GM23338 (cell line): ENCODE measurements around the gene MET. TPM values are rescaled to one million over a fixed set of nuclear protein-coding genes. Genes with fewer than 3 reads are reported as not detected.

Experiments used
- ATAC-seq: fragments of 200-7000 bp; cut with Tn5 transposase; 3 replicates; pipeline ENCODE4 v1.9.1; 2020
- DNase-seq: peaks from one replicate; pipeline ENCODE4 v3.0.0-alpha.2; 2015; ENCODE audit warnings: low spot score
- H2AFZ ChIP-seq: fragments of 200-600 bp; sonication (generic); 2 replicates; pipeline ENCODE4 v1.8.0; 2016; ENCODE audit warnings: antibody characterized with exemption, mild to moderate bottlenecking, moderate library complexity
- H3F3A ChIP-seq: fragments of 200-600 bp; sonication (generic); replicated peaks from 2 replicates; pipeline ENCODE4 v1.8.0; 2017; ENCODE audit warnings: antibody characterized with exemption, mixed run types, low read depth
- H3K27ac ChIP-seq: fragments of 200-600 bp; sonication (generic); 2 replicates; pipeline ENCODE4 v1.6.1; 2016; ENCODE audit warnings: low read depth
- H3K27me3 ChIP-seq: fragments of 200-600 bp; sonication (generic); 2 replicates; pipeline ENCODE4 v1.8.0; 2016; ENCODE audit warnings: mild to moderate bottlenecking, mixed run types, moderate library complexity; ENCODE audit not compliant: insufficient read depth
- H3K36me3 ChIP-seq: fragments of 200-600 bp; sonication (generic); 2 replicates; pipeline ENCODE4 v1.8.0; 2016; ENCODE audit warnings: mild to moderate bottlenecking; ENCODE audit not compliant: insufficient read depth
- H3K4me1 ChIP-seq: fragments of 200-600 bp; sonication (generic); 2 replicates; pipeline ENCODE4 v1.8.0; 2016; ENCODE audit warnings: mild to moderate bottlenecking, moderate library complexity; ENCODE audit not compliant: insufficient read depth
- H3K4me2 ChIP-seq: fragments of 200-600 bp; sonication (generic); 2 replicates; pipeline ENCODE4 v1.7.1; 2017; ENCODE audit warnings: mixed run types
- H3K4me3 ChIP-seq: fragments of 200-600 bp; sonication (generic); 2 replicates; pipeline ENCODE4 v1.6.1; 2016; ENCODE audit warnings: mixed run types
- H3K79me2 ChIP-seq: fragments of 200-600 bp; sonication (generic); replicated peaks from 2 replicates; pipeline ENCODE4 v1.8.0; 2017; ENCODE audit warnings: mild to moderate bottlenecking; ENCODE audit not compliant: insufficient read depth
- H3K9me2 ChIP-seq: fragments of 200-600 bp; sonication (generic); 2 replicates; pipeline ENCODE4 v1.8.0; 2017; ENCODE audit not compliant: insufficient read depth
- H4K20me1 ChIP-seq: fragments of 200-600 bp; sonication (generic); replicated peaks from 2 replicates; pipeline ENCODE4 v1.8.0; 2017; ENCODE audit warnings: mild to moderate bottlenecking; ENCODE audit not compliant: insufficient read depth
- H3K27ac Mint-ChIP-seq: 2 replicates; pipeline ENCODE4 v1.8.0; 2020; ENCODE audit warnings: inconsistent platforms, mild to moderate bottlenecking, moderate library complexity, mixed read lengths
- H3K27me3 Mint-ChIP-seq: 3 replicates; pipeline ENCODE4 v1.8.0; 2022; ENCODE audit warnings: low read depth, mild to moderate bottlenecking, moderate library complexity, mixed read lengths, inconsistent platforms; ENCODE audit not compliant: insufficient read depth, poor library complexity
- H3K36me3 Mint-ChIP-seq: 3 replicates; pipeline ENCODE4 v1.8.0; 2021; ENCODE audit warnings: low read depth, mild to moderate bottlenecking, inconsistent platforms, moderate library complexity, mixed read lengths
- H3K4me1 Mint-ChIP-seq: 3 replicates; pipeline ENCODE4 v1.8.0; 2020; ENCODE audit warnings: mild to moderate bottlenecking, inconsistent platforms, mixed read lengths
- H3K4me3 Mint-ChIP-seq: 3 replicates; pipeline ENCODE4 v1.8.0; 2021; ENCODE audit warnings: moderate library complexity, mild to moderate bottlenecking, inconsistent platforms, mixed read lengths
- H3K9me3 Mint-ChIP-seq: 3 replicates; pipeline ENCODE4 v1.8.0; 2020; ENCODE audit warnings: moderate library complexity, mild to moderate bottlenecking, inconsistent platforms, mixed read lengths
- ETS1 ChIP-seq: IDR thresholded peaks from 2 replicates; pipeline ENCODE4 v1.6.1; 2016; ENCODE audit warnings: antibody characterized with exemption
- EZH2 ChIP-seq: fragments of 200-600 bp; sonication (generic); IDR thresholded peaks from one replicate; pipeline ENCODE4 v1.8.0; 2017; ENCODE audit warnings: antibody characterized with exemption, mild to moderate bottlenecking, low read depth; ENCODE audit not compliant: unreplicated experiment
- EZH2phosphoT487 ChIP-seq: fragments of 200-600 bp; sonication (generic); IDR thresholded peaks from one replicate; pipeline ENCODE4 v1.8.1; 2018; ENCODE audit warnings: antibody characterized with exemption; ENCODE audit not compliant: unreplicated experiment
- NANOG ChIP-seq: IDR thresholded peaks from 2 replicates; pipeline ENCODE4 v1.6.1; 2016; ENCODE audit warnings: antibody characterized with exemption, borderline replicate concordance
- POLR2AphosphoS5 ChIP-seq: IDR thresholded peaks from 2 replicates; pipeline ENCODE4 v1.6.1; 2016; ENCODE audit warnings: antibody characterized with exemption, low read depth
- REST ChIP-seq: IDR thresholded peaks from one replicate; pipeline ENCODE4 v1.6.1; 2018; ENCODE audit warnings: antibody characterized with exemption; ENCODE audit not compliant: unreplicated experiment
- STAT1 ChIP-seq: IDR thresholded peaks from one replicate; pipeline ENCODE4 v1.6.1; 2016; ENCODE audit warnings: antibody characterized with exemption; ENCODE audit not compliant: unreplicated experiment
- ZNF114 ChIP-seq: fragments of 250-450 bp; sonication (Bioruptor Pico); IDR thresholded peaks from 2 replicates; pipeline ENCODE4 v1.5.0; 2020; ENCODE audit warnings: mild to moderate bottlenecking, moderate library complexity
- ZNF331 ChIP-seq: fragments of 250-450 bp; sonication (Bioruptor Pico); IDR thresholded peaks from 2 replicates; pipeline ENCODE4 v1.5.0; 2020; ENCODE audit warnings: low read depth, mild to moderate bottlenecking, moderate library complexity
- ZNF462 ChIP-seq: fragments of 250-450 bp; sonication (Bioruptor Pico); IDR thresholded peaks from 2 replicates; pipeline ENCODE4 v1.5.0; 2020; ENCODE audit warnings: mild to moderate bottlenecking, moderate library complexity
- polyA plus RNA-seq: library from polyadenylated mRNA; unstranded; fragments of >200 nt; fragmentation: Nextera tagmentation; extraction: Ambion mirVana; gene quantifications from 2 replicates; pipeline ENCODE4 v1.2.1, GENCODE V29; 2016
- total RNA-seq: library from RNA; depleted of rRNA; stranded (reverse); fragments of >200 nt; shearing (Covaris generic); gene quantifications from 2 replicates; pipeline ENCODE4 v1.2.3, GENCODE V29; 2014

MET gene
- total and polyA plus RNA-seq, 2 experiments from 2014 or later, result 4.8 to 23.1 TPM

- Mint-ChIP-seq H3K27me3 (no peaks in the 10 kb centered on the region), H3K9me3 (no peaks in the 10 kb centered on the region), H3K36me3 (no peaks in the 10 kb centered on the region), H3K4me1 (peaks cover 32% of the 10 kb centered on the region), H3K4me3 (no peak overlapping the region), H3K27ac (no peak overlapping the region; the same call in 1 of the 2 replicates)
- H3K36me3 ChIP-seq, result no peaks in the 10 kb centered on the region
- H4K20me1 ChIP-seq, result no peaks in the 10 kb centered on the region
- H3F3A ChIP-seq, result no peaks in the 10 kb centered on the region
- no peak overlapping the region for H3K4me3 ChIP-seq
- H3K27me3 ChIP-seq, result no peaks in the 10 kb centered on the region
- no peak for TF ChIP-seq STAT1
- no peak for TF ChIP-seq ETS1
- TF ChIP-seq EZH2phosphoT487, result no peak
- TF ChIP-seq NANOG, result no peak
- TF ChIP-seq EZH2, result no peak
- no peak for TF ChIP-seq REST
- no peak for TF ChIP-seq ZNF462 (CRISPR knock-in tag)
- no peak for TF ChIP-seq ZNF114 (CRISPR knock-in tag)
- no peak for TF ChIP-seq POLR2AphosphoS5
- no peak for TF ChIP-seq ZNF331
- peak; percentile 74 for ATAC-seq
- no peak overlapping the region for H2AFZ ChIP-seq
- H3K4me1 ChIP-seq, result peaks cover 42% of the 10 kb centered on the region
- no peaks in the 10 kb centered on the region for H3K79me2 ChIP-seq
- H3K4me2 ChIP-seq, result peak overlapping the region; percentile 27; the same call in 1 of the 2 replicates
- H3K9me2 ChIP-seq, result no peaks in the 10 kb centered on the region
- DNase-seq, result no peak
- no peak overlapping the region for H3K27ac ChIP-seq
Measured at GRCh38 chr7:116686812-116687419, 14.9 kb downstream of the MET start.
